ENCODE measurements around the gene OR2V2. TPM values are rescaled to one million over a fixed set of nuclear protein-coding genes. Genes with fewer than 3 reads are reported as not detected.

The OR2V2 gene
- total RNA-seq, 1 donor from 2014 or later, result not detected

GRCh38 chr5:181140766-181141165, 6.6 kb upstream of the OR2V2 start:
- H3K27ac Mint-ChIP-seq (ENCODE audit: unreplicated experiment), result no peak overlapping the region
- H3K4me1 Mint-ChIP-seq (ENCODE audit: low read depth, unreplicated experiment), result peaks cover 2% of the 10 kb centered on the region
- no peaks in the 10 kb centered on the region for H3K36me3 ChIP-seq (ENCODE audit: insufficient read depth, low read length)
- H3K36me3 Mint-ChIP-seq (ENCODE audit: low read depth, unreplicated experiment), result peaks cover 2% of the 10 kb centered on the region
- no peak overlapping the region for H2AFZ ChIP-seq (ENCODE audit: low read depth, low read length)
- H3K27ac ChIP-seq (ENCODE audit: low read depth, low read length), result no peak overlapping the region
- H4K20me1 ChIP-seq (ENCODE audit: insufficient read depth, low read length), result no peaks in the 10 kb centered on the region
- DNase-seq (ENCODE audit: low read depth), result no peak
- H3K9ac ChIP-seq (ENCODE audit: low read length), result no peak overlapping the region
- no peak overlapping the region for H3K4me3 Mint-ChIP-seq (ENCODE audit: unreplicated experiment)
- TF ChIP-seq, protein P1, sequence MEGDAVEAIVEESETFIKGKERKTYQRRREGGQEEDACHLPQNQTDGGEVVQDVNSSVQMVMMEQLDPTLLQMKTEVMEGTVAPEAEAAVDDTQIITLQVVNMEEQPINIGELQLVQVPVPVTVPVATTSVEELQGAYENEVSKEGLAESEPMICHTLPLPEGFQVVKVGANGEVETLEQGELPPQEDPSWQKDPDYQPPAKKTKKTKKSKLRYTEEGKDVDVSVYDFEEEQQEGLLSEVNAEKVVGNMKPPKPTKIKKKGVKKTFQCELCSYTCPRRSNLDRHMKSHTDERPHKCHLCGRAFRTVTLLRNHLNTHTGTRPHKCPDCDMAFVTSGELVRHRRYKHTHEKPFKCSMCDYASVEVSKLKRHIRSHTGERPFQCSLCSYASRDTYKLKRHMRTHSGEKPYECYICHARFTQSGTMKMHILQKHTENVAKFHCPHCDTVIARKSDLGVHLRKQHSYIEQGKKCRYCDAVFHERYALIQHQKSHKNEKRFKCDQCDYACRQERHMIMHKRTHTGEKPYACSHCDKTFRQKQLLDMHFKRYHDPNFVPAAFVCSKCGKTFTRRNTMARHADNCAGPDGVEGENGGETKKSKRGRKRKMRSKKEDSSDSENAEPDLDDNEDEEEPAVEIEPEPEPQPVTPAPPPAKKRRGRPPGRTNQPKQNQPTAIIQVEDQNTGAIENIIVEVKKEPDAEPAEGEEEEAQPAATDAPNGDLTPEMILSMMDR (IDR thresholded peaks at IDR 0.05; ENCODE audit: insufficient read depth, low read depth, low read length), result no peak
- no peak for TF ChIP-seq EZH2 (IDR thresholded peaks at IDR 0.05; ENCODE audit: insufficient read depth, low read length)
- no peaks in the 10 kb centered on the region for H3K79me2 ChIP-seq (ENCODE audit: insufficient read depth, low read length)
- FAIRE-seq, result no peak
- H3K4me3 ChIP-seq (ENCODE audit: insufficient read depth, low read depth, low read length), result no peak overlapping the region
- H3K27me3 ChIP-seq (ENCODE audit: insufficient read depth, low read length), result no peaks in the 10 kb centered on the region
- H3K4me1 ChIP-seq (ENCODE audit: insufficient read depth, low read length), result no peaks in the 10 kb centered on the region
- peaks cover 24% of the 10 kb centered on the region for H3K27me3 Mint-ChIP-seq (ENCODE audit: low read depth, unreplicated experiment)
- H3K9me3 ChIP-seq (ENCODE audit: insufficient read depth, low read depth, low read length), result no peaks in the 10 kb centered on the region
- H3K4me2 ChIP-seq (ENCODE audit: low read length), result no peak overlapping the region
- H3K9me3 Mint-ChIP-seq (ENCODE audit: unreplicated experiment), result peaks cover 5% of the 10 kb centered on the region

DNA sequence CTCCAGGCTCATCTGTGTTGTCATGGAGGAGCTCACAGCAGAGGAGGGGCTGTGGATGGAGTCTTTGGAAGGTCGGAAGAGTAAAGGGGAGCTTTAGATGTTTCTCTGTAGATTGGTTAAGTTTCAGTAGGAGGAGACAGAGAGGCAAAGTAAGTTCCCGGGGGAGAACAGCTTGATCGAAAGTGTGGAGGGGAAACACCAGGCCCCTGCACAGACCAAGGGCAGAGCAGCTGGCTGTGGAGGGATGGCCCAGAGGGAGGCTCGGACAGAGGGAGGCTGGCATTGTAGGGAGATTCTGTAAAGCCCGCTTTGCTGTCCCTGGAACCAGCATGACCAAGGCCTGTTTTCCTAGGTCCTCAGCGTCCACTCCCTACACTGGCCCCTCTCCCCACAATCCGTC, 5.3 kb upstream of the OR2V2 start:
- Mint-ChIP-seq H3K9me3 (ENCODE audit: unreplicated experiment) (peaks cover 5% of the 10 kb centered on the region), H3K4me1 (ENCODE audit: low read depth, unreplicated experiment) (peaks cover 2% of the 10 kb centered on the region), H3K27ac (ENCODE audit: unreplicated experiment) (no peak overlapping the region), H3K27me3 (ENCODE audit: low read depth, unreplicated experiment) (peaks cover 32% of the 10 kb centered on the region), H3K4me3 (ENCODE audit: unreplicated experiment) (no peak overlapping the region), H3K36me3 (ENCODE audit: low read depth, unreplicated experiment) (peaks cover 2% of the 10 kb centered on the region)
- H4K20me1 ChIP-seq (ENCODE audit: insufficient read depth, low read length), result no peaks in the 10 kb centered on the region
- no peaks in the 10 kb centered on the region for H3K4me1 ChIP-seq (ENCODE audit: insufficient read depth, low read length)
- H3K9me3 ChIP-seq (ENCODE audit: insufficient read depth, low read depth, low read length), result no peaks in the 10 kb centered on the region
- H3K27me3 ChIP-seq (ENCODE audit: insufficient read depth, low read length), result no peaks in the 10 kb centered on the region
- no peak overlapping the region for H3K4me3 ChIP-seq (ENCODE audit: insufficient read depth, low read depth, low read length)
- H2AFZ ChIP-seq (ENCODE audit: low read depth, low read length), result no peak overlapping the region
- FAIRE-seq (no peak), DNase-seq (ENCODE audit: low read depth) (no peak)
- H3K9ac ChIP-seq (ENCODE audit: low read length), result no peak overlapping the region
- H3K36me3 ChIP-seq (ENCODE audit: insufficient read depth, low read length), result no peaks in the 10 kb centered on the region
- no peak overlapping the region for H3K4me2 ChIP-seq (ENCODE audit: low read length)
- TF ChIP-seq, protein P1 (IDR thresholded peaks at IDR 0.05; ENCODE audit: insufficient read depth, low read depth, low read length), result no peak
- H3K79me2 ChIP-seq (ENCODE audit: insufficient read depth, low read length), result no peaks in the 10 kb centered on the region
- H3K27ac ChIP-seq (ENCODE audit: low read depth, low read length), result no peak overlapping the region

DNA sequence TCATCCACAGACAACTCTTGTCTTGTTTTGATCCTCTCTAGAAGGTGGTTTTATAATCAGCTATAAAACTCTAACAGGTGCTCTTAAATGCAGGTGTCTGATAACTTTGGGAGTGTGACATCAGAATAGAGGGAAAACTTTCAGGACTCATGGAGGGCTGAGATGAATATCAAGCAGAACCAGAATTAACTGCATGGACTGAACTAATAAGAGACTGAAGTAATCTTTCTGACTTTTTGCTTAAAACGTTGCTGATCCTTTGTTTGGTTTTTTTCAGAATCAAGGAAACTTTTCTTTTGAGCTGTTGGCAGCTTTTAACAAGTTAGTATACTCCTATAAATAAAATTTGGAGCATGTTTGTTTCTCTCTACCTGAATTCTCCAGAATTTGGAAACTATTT, 2.3 kb upstream of the OR2V2 start:
- no peak overlapping the region for H2AFZ ChIP-seq (ENCODE audit: low read depth, low read length)
- H3K36me3 Mint-ChIP-seq (ENCODE audit: low read depth, unreplicated experiment), result peaks cover 2% of the 10 kb centered on the region

More for the DNA sequence above, 2.3 kb upstream of the OR2V2 start:
- no peaks in the 10 kb centered on the region for H3K79me2 ChIP-seq (ENCODE audit: insufficient read depth, low read length)
- H4K20me1 ChIP-seq (ENCODE audit: insufficient read depth, low read length), result no peaks in the 10 kb centered on the region
- no peak overlapping the region for H3K27ac ChIP-seq (ENCODE audit: low read depth, low read length)
- Mint-ChIP-seq H3K4me3 (ENCODE audit: unreplicated experiment) (no peak overlapping the region), H3K27ac (ENCODE audit: unreplicated experiment) (no peak overlapping the region), H3K4me1 (ENCODE audit: low read depth, unreplicated experiment) (no peaks in the 10 kb centered on the region), H3K27me3 (ENCODE audit: low read depth, unreplicated experiment) (peaks cover 55% of the 10 kb centered on the region), H3K9me3 (ENCODE audit: unreplicated experiment) (peaks cover 2% of the 10 kb centered on the region)
- H3K27me3 ChIP-seq (ENCODE audit: insufficient read depth, low read length), result no peaks in the 10 kb centered on the region
- no peaks in the 10 kb centered on the region for H3K36me3 ChIP-seq (ENCODE audit: insufficient read depth, low read length)
- no peak for TF ChIP-seq EZH2 (IDR thresholded peaks at IDR 0.05; ENCODE audit: insufficient read depth, low read length)
- TF ChIP-seq, protein P1 (IDR thresholded peaks at IDR 0.05; ENCODE audit: insufficient read depth, low read depth, low read length), result no peak
- H3K9ac ChIP-seq (ENCODE audit: low read length), result no peak overlapping the region
- FAIRE-seq (no peak), DNase-seq (ENCODE audit: low read depth) (no peak)
- no peak overlapping the region for H3K4me2 ChIP-seq (ENCODE audit: low read length)
- H3K4me3 ChIP-seq (ENCODE audit: insufficient read depth, low read depth, low read length), result no peak overlapping the region
- H3K9me3 ChIP-seq (ENCODE audit: insufficient read depth, low read depth, low read length), result no peaks in the 10 kb centered on the region
- H3K4me1 ChIP-seq (ENCODE audit: insufficient read depth, low read length), result no peaks in the 10 kb centered on the region
